ENCODE measurements around the gene KCNK6.

- TF ChIP-seq CTCF (IDR thresholded peaks at IDR 0.05): no peak
- TF ChIP-seq EZH2 (IDR thresholded peaks at IDR 0.05; ENCODE audit: borderline replicate concordance, insufficient read depth, low read depth, low read length, poor library complexity, severe bottlenecking): no peak
These were observed 6.9 kb downstream of the KCNK6 start for GRCh38 chr19:38326591-38326990.
